ENCODE results near the gene PSEN2.

Gene PSEN2

DNA sequence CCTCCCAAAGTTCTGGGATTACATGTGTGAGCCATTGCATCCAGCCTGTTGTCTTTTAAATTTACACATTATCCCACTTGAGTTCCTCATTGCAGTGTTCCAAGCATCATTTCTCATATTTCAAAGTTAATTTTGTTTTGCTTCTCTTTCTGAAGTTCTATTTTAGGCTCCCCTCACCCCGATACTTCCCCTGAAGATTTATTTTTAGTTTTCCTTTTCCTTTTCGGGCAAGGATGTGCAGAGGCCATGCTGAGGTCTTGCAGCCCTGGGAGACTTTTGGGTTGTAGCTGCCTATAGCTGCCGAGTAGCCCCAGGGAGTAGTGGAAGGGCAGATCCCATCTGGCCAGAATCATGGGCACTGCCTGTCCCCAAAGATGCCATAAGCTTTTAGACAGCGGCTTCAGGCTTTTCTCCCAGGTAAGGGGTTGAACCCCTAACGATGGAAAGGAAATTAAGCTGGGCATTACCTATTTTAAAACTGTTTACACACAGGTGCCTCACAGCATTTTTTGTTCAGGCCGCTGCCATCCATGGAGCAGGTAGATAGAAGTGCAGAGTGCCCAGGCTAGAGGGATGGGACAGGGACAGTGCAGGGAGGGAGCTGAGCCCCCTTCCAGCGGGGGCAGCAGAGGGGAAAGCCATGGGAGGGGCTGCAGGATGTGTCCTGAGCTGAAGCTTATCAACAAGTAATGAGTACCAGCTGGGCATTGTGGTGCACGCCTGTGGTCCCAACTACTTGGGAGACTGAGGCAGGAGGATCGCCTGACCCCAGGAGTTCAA, 15.9 kb downstream of the PSEN2 start:
- DNase-seq (no peak), ATAC-seq (no peak)

- ATAC-seq (no peak), DNase-seq (no peak)
Observed at GRCh38 chr1:226887006-226887405, 16.6 kb downstream of the PSEN2 start.

GRCh38 chr1:226888021-226888420, 17.6 kb downstream of the PSEN2 start:
- DNase-seq (no peak), ATAC-seq (no peak)

- ATAC-seq (no peak), DNase-seq (no peak)
Observed at GRCh38 chr1:226888816-226889215, 18.4 kb downstream of the PSEN2 start.

- DNase-seq (no peak), ATAC-seq (no peak)
Observed at GRCh38 chr1:226889616-226890330, 19.4 kb downstream of the PSEN2 start.

DNA sequence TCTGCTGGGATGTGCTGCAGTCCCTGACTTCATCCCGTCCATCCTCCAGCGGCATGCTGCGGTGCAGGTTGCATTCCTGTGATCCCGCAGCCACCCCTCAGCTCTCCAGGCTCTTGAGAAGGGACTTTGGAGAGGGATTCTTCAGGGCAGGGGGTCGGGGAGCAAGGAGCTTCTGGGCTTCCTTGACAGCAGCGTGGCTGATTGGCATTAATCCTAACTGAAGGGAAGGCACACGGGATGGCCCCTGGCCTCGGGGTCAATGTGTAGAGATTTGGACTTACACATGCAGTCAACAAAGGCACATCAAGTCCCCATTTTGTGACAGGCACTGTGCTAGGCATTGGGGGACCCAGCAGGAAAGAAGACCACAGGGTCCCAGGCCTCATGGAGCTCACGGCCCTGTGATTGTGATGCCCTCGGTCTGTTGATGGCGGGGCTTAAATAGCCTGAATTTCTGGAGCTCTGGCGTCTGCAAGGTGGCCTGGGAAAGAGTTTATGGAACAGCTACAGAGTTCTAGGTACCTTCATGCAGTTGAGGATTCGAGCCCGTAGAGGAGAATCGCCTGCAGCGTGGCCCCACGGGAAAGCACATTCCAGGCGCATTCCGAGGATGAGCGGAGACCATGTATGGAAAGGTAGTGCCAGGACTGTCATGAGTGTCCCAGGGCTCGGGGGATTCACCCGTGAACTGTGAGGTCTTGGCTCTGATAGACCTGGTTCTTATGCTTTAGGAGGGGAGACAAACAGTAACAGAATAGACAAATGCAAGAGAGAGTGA, 20.1 kb downstream of the PSEN2 start:
- ATAC-seq (no peak), DNase-seq (no peak)

DNA sequence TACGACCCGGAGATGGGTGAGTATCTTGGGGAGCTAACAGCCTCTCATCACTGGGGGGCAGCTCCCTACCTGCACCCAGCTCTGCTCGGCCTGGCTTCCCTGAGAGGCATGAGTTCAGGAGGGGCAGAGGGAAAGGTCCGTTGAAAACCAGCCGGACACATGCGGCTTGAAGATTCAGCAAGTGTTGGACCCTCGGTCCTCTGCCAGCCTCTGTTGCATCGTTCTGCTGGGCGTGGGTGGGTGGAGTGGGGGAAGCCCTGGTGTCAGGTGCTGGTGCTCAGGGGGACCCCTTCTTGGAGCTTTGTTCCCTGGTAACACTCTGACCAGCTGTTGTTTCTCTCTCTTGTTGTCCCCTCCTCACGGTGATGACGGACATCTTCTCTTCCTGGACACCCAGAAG, 20.9 kb downstream of the PSEN2 start:
- no peak for DNase-seq
- no peak for ATAC-seq

GRCh38 chr1:226891846-226892523, 21.6 kb downstream of the PSEN2 start:
- ATAC-seq (no peak), DNase-seq (no peak)

DNA sequence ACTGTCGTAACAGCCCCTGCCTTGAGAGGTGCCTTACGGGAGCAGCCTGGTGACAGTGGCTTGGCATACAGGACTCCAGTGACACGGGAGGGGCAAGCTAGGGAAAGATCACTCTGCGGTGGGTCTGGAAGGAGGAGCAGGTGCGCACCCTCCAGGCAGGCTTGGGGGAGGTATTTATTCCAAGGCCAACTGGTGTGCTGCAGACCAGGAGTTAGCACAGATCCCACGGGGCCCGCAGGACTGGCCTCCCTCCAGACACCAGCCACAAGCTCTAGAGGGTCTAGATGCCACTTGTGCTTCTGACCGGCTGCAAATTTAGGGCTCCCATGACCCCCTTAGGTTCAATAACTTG, 22.1 kb downstream of the PSEN2 start:
- ATAC-seq = no peak
- DNase-seq = no peak

DNA sequence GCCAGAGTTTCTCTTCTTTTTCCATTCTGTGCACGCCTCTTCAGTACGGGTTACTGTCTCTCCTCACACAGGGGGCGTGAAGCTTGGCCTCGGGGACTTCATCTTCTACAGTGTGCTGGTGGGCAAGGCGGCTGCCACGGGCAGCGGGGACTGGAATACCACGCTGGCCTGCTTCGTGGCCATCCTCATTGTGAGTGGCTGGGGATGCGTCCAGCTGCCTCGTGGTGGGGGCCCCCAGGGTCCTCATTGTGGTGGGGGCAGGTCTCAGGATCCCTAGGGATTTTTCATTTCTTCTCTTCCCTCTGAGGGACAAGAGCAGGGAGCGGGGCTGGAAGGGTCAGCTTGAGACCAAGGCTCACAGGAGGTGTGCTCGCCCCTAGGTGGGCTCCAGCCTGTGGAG, 23.5 kb downstream of the PSEN2 start:
- no peak for DNase-seq
- no peak for ATAC-seq

GRCh38 chr1:226894826-226895225, 24.4 kb downstream of the PSEN2 start:
- ATAC-seq (no peak), DNase-seq (no peak)

- ATAC-seq = no peak
- no peak for DNase-seq
Observed at GRCh38 chr1:226895644-226896043, 25.2 kb downstream of the PSEN2 start.

GRCh38 chr1:226898246-226898645, 27.8 kb downstream of the PSEN2 start:
- no peak for DNase-seq
- no peak for ATAC-seq

DNA sequence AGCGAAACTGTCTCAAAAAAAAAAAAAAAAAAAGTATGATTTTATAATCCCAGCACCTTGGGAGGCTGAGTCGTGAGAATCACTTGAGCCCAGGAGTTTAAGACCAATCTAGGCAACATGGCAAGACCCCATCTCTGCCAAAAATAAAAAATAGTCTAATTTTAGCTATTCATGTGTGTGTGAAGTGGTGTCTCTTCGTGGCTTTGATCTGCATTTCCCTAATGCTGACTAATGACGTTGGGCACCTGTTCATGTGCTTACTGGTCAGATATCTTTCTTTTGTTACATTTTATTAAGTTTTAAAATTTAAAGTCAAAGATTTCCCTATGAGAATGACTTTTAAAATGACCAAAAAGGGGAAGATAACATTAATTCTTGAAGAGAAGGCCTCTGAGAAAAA, 31.0 kb downstream of the PSEN2 start:
- DNase-seq = no peak
- no peak for ATAC-seq

DNA sequence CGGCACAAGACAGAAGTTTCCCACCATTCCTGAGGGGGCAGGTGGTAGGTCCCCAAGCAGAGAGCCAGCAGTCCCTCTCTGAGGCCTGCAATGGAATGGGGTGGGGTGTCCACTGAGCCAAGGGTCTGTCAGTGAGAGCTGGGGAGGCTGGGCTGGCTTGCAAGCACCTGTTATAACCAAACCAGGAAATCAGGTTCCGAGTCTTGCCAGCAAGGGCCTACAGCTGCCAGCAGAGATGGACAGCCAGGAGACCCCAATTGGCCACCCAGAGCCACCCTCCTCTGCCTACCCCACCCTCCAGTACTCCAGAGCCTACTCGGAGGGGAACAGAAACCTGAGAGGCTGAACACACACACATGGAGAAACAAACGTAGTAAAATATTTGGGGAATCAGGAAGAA, 32.2 kb downstream of the PSEN2 start:
- DNase-seq (no peak), ATAC-seq (no peak)

DNA sequence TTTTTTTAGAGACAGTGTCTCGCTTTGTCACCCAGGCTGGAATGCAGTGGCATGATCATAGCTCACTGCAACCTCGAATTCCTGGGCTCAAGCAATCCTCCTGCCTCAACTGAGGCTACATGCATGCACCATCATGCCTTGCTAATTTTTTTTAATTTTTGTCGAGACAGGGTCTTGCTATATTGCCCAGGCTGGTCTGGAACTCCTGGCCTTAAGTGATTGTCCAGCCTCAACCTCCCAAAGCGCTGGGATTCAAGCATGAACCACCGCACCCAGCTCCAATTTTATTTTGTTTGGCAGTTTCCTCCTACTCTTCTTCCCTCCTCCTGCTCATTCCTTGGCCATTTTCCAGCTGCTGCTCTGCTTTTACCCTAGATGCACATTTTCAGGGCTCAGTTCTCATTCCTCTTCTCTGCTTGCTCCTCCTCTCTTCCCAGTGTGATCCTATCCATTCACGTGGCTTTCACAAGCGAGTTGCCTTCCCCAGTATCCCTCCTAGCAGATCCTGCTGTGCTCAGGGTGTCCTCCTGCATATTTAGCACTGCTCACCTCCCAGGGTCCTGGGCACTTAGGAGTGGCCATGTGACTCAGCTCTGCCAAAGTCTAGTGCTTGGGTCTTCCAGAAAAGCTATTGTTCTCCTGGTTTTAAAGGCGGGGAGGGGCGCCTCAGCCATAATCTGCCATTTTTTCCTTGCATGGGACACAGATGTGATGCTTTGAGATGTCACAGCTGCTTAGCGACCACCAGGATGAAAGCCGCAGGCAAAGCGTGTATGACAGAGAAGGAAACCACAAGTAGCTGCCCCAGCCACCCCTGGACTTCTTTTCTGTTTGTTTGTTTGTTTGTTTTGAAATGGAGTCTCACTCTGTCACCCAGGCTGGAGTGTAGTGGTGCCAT, 33.7 kb downstream of the PSEN2 start:
- ATAC-seq (no peak), DNase-seq (no peak)

GRCh38 chr1:226904772-226905171, 34.4 kb downstream of the PSEN2 start:
- no peak for ATAC-seq
- no peak for DNase-seq

- ATAC-seq = no peak
- DNase-seq = no peak
Observed at GRCh38 chr1:226908419-226908818, 38.0 kb downstream of the PSEN2 start.

DNA sequence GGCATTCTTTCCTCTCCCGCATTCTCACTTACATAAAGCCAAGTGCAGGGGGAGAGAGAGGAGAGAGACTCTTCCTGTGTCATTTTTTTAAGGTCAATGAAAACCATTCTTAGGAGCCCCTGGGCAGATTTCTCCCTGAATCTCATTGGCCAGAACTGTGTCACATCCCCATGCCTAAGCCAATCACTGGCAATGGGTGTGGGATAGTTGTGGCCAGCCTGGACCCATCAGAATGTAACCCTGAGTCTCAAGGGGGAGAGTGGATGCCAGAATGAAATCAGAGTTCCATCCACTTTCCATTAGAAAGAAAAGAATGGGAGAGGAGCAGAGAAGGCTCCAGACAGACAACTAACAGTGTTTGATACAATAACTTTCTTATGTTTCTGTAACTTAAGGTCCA, 38.5 kb downstream of the PSEN2 start:
- ATAC-seq = no peak
- no peak for DNase-seq

GRCh38 chr1:226912587-226913176, 42.3 kb downstream of the PSEN2 start:
- no peak for ATAC-seq
- DNase-seq = peak; percentile 49

DNA sequence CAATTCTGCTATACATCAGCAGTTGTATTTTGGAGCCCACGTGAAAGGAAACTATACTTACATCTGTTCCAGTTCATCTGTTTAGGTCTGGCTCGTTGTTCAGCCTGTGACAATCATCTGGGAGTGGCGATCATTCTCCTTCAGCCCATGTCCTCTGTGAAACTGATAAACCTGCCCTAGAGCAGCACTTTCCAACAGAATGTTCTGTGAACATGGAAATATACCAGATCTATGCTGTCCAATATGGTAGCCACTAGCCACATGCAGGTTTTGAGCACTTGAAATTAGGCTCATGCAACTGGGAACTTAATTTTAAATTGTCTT, 45.2 kb downstream of the PSEN2 start:
- DNase-seq = no peak
- no peak for ATAC-seq

All from stimulated activated naive CD8-positive, alpha-beta T cell treated with anti-CD3 and anti-CD28 coated beads, Interleukin-15, Interleukin-2, amounts not matched to agents 100 U/mL and 50 U/mL, for 24 hours (primary cell).